Endothelial cell of umbilical vein (primary cell): ENCODE measurements around the gene TBC1D16. TPM values are rescaled to one million over a fixed set of nuclear protein-coding genes. Genes with fewer than 3 reads are reported as not detected.
A peak's percentile ranks its signal among the peaks of the same experiment; 100 is the strongest.

Experiments
- BruUV-seq: library from RNA; stranded (reverse); fragments of 400-500 nt; replicated peaks from 2 replicates; lab custom pipeline; 2021; lab: Mats Ljungman, UMichigan
- CTCF ChIA-PET: fragments of 300-600, 350-600 bp; sonication (Branson Sonifier 250); formaldehyde crosslinking; loops from one replicate; lab custom pipeline; 2021; ENCODE audit warnings: antibody characterized with exemption, inconsistent platforms; lab: Charles Lee
- POLR2A ChIA-PET: fragments of 300-600, 350-600 bp; sonication (Branson Sonifier 250); formaldehyde crosslinking; loops from one replicate; lab custom pipeline; 2021; ENCODE audit warnings: antibody characterized with exemption, inconsistent platforms; lab: Charles Lee
- DNase-seq: peaks from one replicate; pipeline ENCODE4 v3.0.0-alpha.2; 2011; ENCODE audit warnings: low read depth, low spot score
- FAIRE-seq: peaks from 2 replicates; lab custom pipeline; 2011; peaks lifted over from hg19 to GRCh38; lab: Jason Lieb, UNC
- H2AFZ ChIP-seq: 2 replicates; pipeline ENCODE4 v1.6.0; 2012; ENCODE audit warnings: low read depth, low read length, control low read depth, inconsistent platforms
- H3K27ac ChIP-seq: 2 replicates; pipeline ENCODE4 v1.5.1; 2011; ENCODE audit warnings: low read depth, mild to moderate bottlenecking, control low read depth, low read length, moderate library complexity; ENCODE audit not compliant: insufficient read depth
- H3K27me3 ChIP-seq, 2 experiments: 2 replicates each; pipeline versions ENCODE4 v1.6.0 to v1.6.1; 2011; ENCODE audit warnings: low read length in 2 of 2, mixed read lengths in 1 of 2; ENCODE audit not compliant: control insufficient read depth in 2 of 2, insufficient read depth in 2 of 2
- H3K36me3 ChIP-seq, 2 experiments: 2 replicates in 1 of 2; 3 replicates in 1 of 2; pipeline ENCODE4 v1.5.1; 2011; ENCODE audit warnings: low read length in 2 of 2, mild to moderate bottlenecking in 1 of 2, moderate library complexity in 1 of 2; ENCODE audit not compliant: control insufficient read depth in 2 of 2, insufficient read depth in 2 of 2; ENCODE audit errors: extremely low read depth in 1 of 2
- H3K4me1 ChIP-seq: 3 replicates; pipeline ENCODE4 v1.5.1; 2011; ENCODE audit warnings: mild to moderate bottlenecking, low read length; ENCODE audit not compliant: control insufficient read depth, insufficient read depth; ENCODE audit errors: extremely low read depth
- H3K4me2 ChIP-seq: 2 replicates; pipeline ENCODE4 v1.6.1; 2011; ENCODE audit warnings: low read length, control low read depth, mixed read lengths; ENCODE audit not compliant: insufficient read depth
- H3K4me3 ChIP-seq, 3 experiments: fragments of 200-600 bp in 1 of 3; sonication (generic), shearing (Covaris generic) in 1 of 3; replicated peaks in 1 of 3; 2 replicates each; pipeline ENCODE4 v1.5.1; 2011 to 2016; ENCODE audit warnings: control low read depth in 3 of 3, low read length in 3 of 3, mild to moderate bottlenecking in 2 of 3, inconsistent platforms in 1 of 3, low read depth in 1 of 3, moderate library complexity in 1 of 3; ENCODE audit not compliant: insufficient read depth in 1 of 3
- H3K79me2 ChIP-seq: 2 replicates; pipeline ENCODE4 v1.6.0; 2012; ENCODE audit warnings: low read length, inconsistent platforms; ENCODE audit not compliant: control insufficient read depth, insufficient read depth
- H3K9ac ChIP-seq: replicated peaks from 2 replicates; pipeline ENCODE3; 2011; ENCODE audit warnings: low read length, control low read depth; ENCODE audit not compliant: insufficient read depth; ENCODE audit errors: extremely low read depth
- H3K9me1 ChIP-seq: replicated peaks from 3 replicates; pipeline ENCODE4 v1.6.0; 2011; ENCODE audit warnings: mild to moderate bottlenecking, low read length; ENCODE audit not compliant: control insufficient read depth, insufficient read depth; ENCODE audit errors: extremely low read depth
- H3K9me3 ChIP-seq: replicated peaks from 2 replicates; pipeline ENCODE4 v1.5.1; 2012; ENCODE audit warnings: low read length, inconsistent platforms; ENCODE audit not compliant: control insufficient read depth, insufficient read depth
- H4K20me1 ChIP-seq: replicated peaks from 2 replicates; pipeline ENCODE3; 2011; ENCODE audit warnings: mild to moderate bottlenecking, low read length; ENCODE audit not compliant: control insufficient read depth, insufficient read depth; ENCODE audit errors: extremely low read depth
- EZH2 ChIP-seq: IDR thresholded peaks from 2 replicates; pipeline ENCODE4 v1.6.1; 2012; ENCODE audit warnings: borderline replicate concordance, low read depth, mild to moderate bottlenecking, moderate library complexity, low read length, inconsistent platforms; ENCODE audit not compliant: severe bottlenecking
- FOS ChIP-seq: IDR thresholded peaks from 2 replicates; pipeline ENCODE4 v1.6.1; 2011; ENCODE audit warnings: mild to moderate bottlenecking, low read length, moderate library complexity, borderline replicate concordance; ENCODE audit not compliant: insufficient read depth
- POLR2A ChIP-seq: IDR thresholded peaks from 2 replicates; pipeline ENCODE4 v1.6.1; 2012; ENCODE audit warnings: low read depth, mild to moderate bottlenecking, control low read depth, low read length
- dilution Hi-C: fragments of 300-500 bp; cut with MboI; formaldehyde crosslinking; loops from one replicate; pipeline ENCODE4 v1.15.0; 2019; ENCODE audit warnings: low sequenced_read_pairs; ENCODE audit not compliant: extremely low pct_ligation_motif_present
- intact Hi-C: fragments of 100-400 bp; cut with micrococcal nuclease; formaldehyde crosslinking; loops from one replicate; pipeline ENCODE4 v1.10.0; 2022
- polyA plus RNA-seq, 4 experiments: library from polyadenylated mRNA; depleted of rRNA in 3 of 4; stranded (reverse) in 3 of 4; unstranded in 1 of 4; fragments of >200 nt; gene quantifications; 2 replicates each; pipeline versions ENCODE4 v1.2.1 to v1.2.3, GENCODE V29; 2011 to 2012; ENCODE audit warnings: missing spikeins in 1 of 4
- total RNA-seq: library from RNA; stranded (reverse); gene quantifications from 2 replicates; pipeline ENCODE4 v1.2.3, GENCODE V29; 2021

The TBC1D16 gene
- total and polyA plus RNA-seq, 2 donors (not counting 3 experiments of a cell fraction or from before 2014, with no cell fraction given): 12.9 to 48.6 TPM

DNA sequence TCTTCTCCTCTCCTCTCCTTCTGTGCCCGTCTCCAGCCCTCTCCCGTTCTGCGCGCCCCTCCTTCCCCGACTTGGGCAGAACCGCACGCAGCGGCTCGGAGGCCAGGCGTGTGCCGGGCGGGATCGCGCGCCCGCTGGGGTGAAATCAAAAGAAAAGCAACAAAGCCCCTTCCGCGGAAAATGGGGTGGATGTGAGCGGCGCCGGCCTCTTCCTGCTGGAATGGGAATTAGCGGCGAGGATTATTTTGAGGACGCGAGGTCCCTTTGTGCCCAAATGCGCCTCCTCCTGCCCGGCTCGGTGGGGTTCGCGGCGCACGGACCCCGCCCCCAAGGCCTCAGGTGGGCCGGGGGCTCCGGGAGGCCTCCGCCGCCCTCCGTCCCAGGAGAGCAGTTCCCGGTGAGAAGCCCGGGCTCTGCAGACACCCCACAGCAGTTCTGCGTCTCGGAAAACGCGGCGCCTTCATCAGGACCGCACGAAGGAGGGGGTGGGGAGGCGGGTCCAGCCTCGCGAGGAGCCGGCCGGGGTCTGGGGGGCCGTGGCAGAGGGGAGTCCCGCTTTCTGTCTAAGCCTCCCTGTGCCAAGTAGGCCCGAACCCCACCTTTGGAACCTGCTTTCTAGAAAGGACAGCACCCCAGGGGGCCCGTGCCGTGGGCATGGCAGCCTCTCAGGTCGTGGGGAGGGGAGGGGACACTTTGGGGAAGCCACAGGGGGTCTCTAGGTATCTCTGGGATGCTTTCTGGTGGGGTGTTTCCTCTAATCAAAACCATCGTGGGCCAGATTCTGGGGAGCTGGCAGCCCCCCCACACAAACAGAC, 105.4 kb downstream of the TBC1D16 start:
- Histone ChIP-seq H3K9ac (peak overlapping the region; percentile 17), H3K79me2 (no peaks in the 10 kb centered on the region), H3K4me2 (peak overlapping the region; percentile 40), H3K9me3 (no peaks in the 10 kb centered on the region), H3K27me3 (peaks cover 2 to 5% of the 10 kb centered on the region in 2 experiments), H2AFZ (peak overlapping the region; percentile 14), H3K9me1 (no peaks in the 10 kb centered on the region), H4K20me1 (no peaks in the 10 kb centered on the region), H3K4me3 (peak overlapping the region; percentile 21 to 33 (median 29)), H3K36me3 (no peaks in the 10 kb centered on the region), H3K27ac (no peak overlapping the region), H3K4me1 (peaks cover 12% of the 10 kb centered on the region)
- FAIRE-seq (peak; percentile 74), DNase-seq (no peak)
- no TSS peak for BruUV-seq
- ChIA-PET CTCF (interaction anchor here (1.0 to 1.4 kb wide), 2 partner anchors 86 to 141 kb away, joined by 3 to 4 read pairs; no protein-coding TSS in a partner anchor), POLR2A (no interaction called here)
- dilution Hi-C loops (no loop called here), intact Hi-C loops (loop anchor here (5.0 kb wide), 2 partner anchors 57 to 88 kb away; no protein-coding TSS in a partner anchor)
- TF ChIP-seq EZH2 (peak; percentile 59), FOS (no peak)

GRCh38 chr17:79929257-79930061, 106.2 kb downstream of the TBC1D16 start:
- H3K4me3 ChIP-seq: peak overlapping the region in 1 of 3 experiments; percentile 33
- no peak overlapping the region for H3K27ac ChIP-seq
- ChIA-PET CTCF (no interaction called here), POLR2A (no interaction called here)
- BruUV-seq: no TSS peak
- H3K4me2 ChIP-seq: no peak overlapping the region
- H3K9ac ChIP-seq: no peak overlapping the region
- H3K9me1 ChIP-seq: no peaks in the 10 kb centered on the region
- intact Hi-C loops (loop anchor here (5.0 to 10.0 kb wide), 3 partner anchors 58 to 185 kb away; no protein-coding TSS in a partner anchor), dilution Hi-C loops (no loop called here)
- FAIRE-seq (no peak), DNase-seq (no peak)
- peaks cover 12% of the 10 kb centered on the region for H3K4me1 ChIP-seq
- no peaks in the 10 kb centered on the region for H3K9me3 ChIP-seq
- no peak overlapping the region for H2AFZ ChIP-seq
- H3K27me3 ChIP-seq: peaks cover 2 to 5% of the 10 kb centered on the region in 2 experiments
- no peaks in the 10 kb centered on the region for H3K36me3 ChIP-seq
- TF ChIP-seq POLR2A (no peak), EZH2 (peak; percentile 10), FOS (no peak)
- no peaks in the 10 kb centered on the region for H4K20me1 ChIP-seq
- H3K79me2 ChIP-seq: no peaks in the 10 kb centered on the region
